HS-5 (cell line): ENCODE data around the gene GPRASP1.

ENCODE experiments used
- DNase-seq: peaks from one replicate; pipeline ENCODE4 v3.0.0-alpha.2; 2012; ENCODE audit warnings: low read depth

GPRASP1 gene

GRCh38 chrX:102697494-102697893, 46.2 kb downstream of the GPRASP1 start:
- DNase-seq: peak; percentile 3
